ENCODE measurements around the gene RNF135.
A peak's percentile ranks its signal among the peaks of the same experiment; 100 is the strongest.
"Not testable (repeated sequence)": the region's sequence is repeated elsewhere in the genome, so short reads cannot be mapped to it uniquely, and the experiment has no call there.

Gene RNF135

GRCh38 chr17:30970831-30971567 lies at the start of gene RNF135:
RNF135 (plus strand) TSS chr17:30971039; CDS start chr17:30971074, 35 bp downstream.
- peak; percentile 20 to 41 (median 36) for DNase-seq

GRCh38 chr17:30921544-30922196 lies 49.2 kb upstream of the RNF135 start, which contains the start of gene ADAP2:
ADAP2 (plus strand) TSS chr17:30921945; CDS start chr17:30922015, 70 bp downstream.
- DNase-seq: no peak

- DNase-seq: no peak
Observed at GRCh38 chr17:30922235-30923030, 48.4 kb upstream of the RNF135 start.

- DNase-seq: no peak
Observed at GRCh38 chr17:30924341-30924740, 46.5 kb upstream of the RNF135 start.

- no peak for DNase-seq
Observed at GRCh38 chr17:30926516-30926915, 44.3 kb upstream of the RNF135 start.

DNA sequence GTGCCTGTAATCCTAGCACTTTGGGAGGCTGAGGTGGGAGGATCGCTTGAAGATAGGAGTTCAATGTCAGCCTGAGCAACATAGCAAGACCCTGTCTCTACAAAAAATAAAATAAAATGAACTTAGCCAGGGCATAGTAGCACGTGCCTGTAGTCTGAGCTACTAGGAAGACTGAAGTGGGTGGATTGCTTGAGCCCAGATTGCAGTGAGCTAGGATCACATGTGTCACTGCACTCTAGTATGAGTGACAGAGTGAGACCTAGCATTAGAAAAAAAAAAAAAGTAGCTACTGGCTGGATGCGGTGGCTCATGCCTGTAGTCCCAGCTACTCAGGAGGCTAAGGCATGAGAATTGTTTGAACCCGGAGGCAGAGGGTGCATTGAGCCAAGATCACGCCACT lies 43.1 kb upstream of the RNF135 start:
- DNase-seq: no peak

DNA sequence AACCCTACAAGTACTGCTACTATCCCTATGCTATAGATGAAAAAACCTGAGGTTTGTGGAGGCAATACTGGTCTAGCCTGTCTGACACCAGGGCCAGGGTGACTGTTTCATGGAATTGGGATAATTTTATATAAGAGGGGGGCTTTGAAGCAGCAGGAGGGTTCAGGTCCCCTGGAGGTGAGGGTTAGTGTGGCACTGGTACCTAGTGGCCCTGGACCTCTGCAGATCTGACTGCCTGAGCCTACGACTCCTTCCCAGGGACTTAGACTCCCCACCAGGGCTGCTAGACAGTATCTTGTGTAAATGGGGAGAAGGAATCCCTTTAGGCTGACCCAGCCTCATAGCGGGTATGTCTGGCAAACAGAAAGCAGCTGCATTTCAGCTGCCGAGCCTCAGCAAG lies 42.3 kb upstream of the RNF135 start:
- DNase-seq: no peak

DNA sequence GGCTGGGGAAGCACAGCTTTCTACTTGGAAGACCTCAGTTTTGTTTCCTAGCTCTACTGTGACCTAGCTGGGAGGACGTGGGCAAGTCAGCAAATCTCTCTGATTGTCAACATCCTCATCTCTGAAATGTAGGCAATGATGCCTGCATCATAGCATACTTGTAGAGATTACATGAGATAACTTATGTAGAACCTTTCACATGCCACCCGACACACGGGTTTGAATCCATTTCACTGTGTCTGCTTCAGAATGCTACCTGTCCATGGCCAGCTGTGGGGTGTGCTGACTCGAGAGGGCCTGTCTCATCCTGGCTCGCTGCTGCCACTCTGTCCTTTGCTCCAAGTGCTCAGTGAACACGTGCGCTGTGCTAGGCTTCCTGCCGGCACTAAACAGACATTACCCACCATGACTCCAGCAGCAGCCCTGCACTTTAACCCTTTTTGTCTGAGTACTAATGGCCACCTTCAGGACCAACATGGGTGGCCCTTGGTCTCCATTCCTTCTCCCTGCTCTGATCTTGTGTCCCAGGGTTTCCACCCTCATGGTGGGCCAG lies 41.7 kb upstream of the RNF135 start:
- no peak for DNase-seq

DNA sequence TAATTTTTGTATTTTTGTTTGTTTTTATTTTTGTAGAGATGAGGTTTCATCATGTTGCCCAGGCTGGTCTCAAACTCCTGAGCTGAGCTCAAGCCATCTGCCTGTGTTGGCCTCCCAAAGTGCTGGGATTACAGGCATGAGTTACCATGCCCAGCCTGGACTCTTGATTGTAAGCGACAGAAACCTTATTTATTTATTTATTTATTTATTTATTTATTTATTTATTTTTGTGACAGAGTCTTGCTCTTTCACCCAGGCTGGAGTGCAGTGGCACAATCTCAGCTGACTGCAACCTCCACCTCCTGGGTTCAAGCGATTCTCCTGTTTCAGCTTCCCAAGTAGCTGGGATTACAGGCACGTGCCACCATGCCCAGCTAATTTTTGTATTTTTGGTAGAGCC lies 41.0 kb upstream of the RNF135 start:
- DNase-seq: not testable (repeated sequence)

DNA sequence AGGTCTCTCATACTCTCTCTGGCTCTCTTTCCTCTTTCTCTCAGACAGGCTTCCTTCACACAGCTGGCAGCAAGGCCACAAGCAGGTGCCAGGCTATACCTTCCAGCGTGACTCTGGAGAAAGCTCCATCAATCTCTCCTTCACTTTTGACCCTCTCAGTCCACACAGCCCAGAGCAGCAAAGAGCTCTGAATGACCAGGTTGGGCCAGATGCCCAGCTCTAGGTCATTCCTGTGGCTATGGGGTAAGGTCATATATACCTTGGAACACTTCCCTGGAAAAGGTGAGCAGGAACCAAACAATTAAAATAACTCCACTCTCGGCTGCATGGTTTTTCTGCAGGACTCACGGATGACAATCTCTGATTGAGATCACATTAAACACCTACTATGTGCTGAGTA lies 40.3 kb upstream of the RNF135 start:
- no peak for DNase-seq

DNA sequence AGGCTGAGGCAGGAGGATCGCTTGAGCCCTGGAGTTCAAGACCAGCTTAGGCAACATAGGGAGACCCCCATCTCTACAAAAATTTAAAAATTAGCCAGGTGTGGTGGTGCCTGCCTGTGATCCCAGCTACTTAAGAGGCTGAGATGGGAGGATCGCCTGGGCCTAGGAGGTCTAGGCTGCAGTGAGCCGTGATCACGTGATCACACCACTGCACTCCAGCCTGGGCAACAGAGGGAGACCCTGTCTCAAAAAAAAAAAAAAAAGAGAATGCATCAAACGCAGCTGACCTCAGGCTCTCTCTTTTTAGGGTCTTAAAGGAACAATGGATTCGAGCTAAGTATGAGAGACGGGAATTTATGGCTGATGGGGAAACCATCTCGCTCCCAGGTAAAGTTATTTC lies 39.3 kb upstream of the RNF135 start:
- not testable (repeated sequence) for DNase-seq

GRCh38 chr17:30933966-30934365 lies 36.9 kb upstream of the RNF135 start:
- DNase-seq: no peak

- no peak for DNase-seq
Observed at GRCh38 chr17:30939051-30939689, 31.7 kb upstream of the RNF135 start.

- DNase-seq: no peak
Observed at GRCh38 chr17:30942308-30943079, 28.3 kb upstream of the RNF135 start.

DNA sequence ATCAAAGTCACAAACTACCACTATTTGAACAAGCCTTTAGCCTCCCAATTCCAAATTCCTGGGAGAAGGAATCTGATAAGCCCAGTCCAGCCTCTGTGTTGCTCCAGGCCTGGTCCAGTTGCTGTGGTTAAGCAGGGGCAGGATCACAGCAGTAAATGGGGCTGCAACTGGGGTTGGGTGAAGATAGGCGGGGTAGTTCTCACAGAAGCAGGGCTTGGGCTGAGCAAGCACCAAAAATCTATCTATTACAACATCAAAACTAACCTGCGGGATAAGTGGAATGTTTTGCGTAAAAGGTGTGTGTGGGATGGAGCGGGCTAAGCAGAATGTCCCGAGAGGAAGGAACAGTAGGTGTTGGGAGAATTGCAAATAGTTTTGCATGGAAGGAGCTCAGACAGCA lies 23.0 kb upstream of the RNF135 start:
- no peak for DNase-seq

DNA sequence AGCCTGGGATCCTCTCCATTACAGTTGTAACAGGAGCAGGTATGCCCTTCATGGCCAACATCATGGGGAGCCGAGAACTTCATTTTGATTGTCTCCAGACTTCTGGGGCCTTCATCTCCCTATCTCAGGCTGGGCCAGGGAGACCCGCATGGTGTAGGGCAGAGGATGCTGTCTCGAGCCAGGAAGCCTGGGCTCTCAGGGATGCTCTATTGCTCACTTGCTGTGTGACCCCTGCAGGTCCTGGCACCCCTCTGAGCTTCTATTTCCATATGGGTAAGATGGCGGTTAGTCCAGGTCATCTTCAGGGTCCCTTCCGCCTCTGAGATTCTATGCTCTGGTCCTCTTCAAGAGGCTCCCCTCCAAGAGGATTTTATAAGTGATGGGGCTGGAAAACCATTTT lies 20.6 kb upstream of the RNF135 start:
- DNase-seq: no peak

- DNase-seq: no peak
Observed at GRCh38 chr17:30950669-30951399, 20.0 kb upstream of the RNF135 start.

- DNase-seq: no peak
Observed at GRCh38 chr17:30952638-30953393, 18.0 kb upstream of the RNF135 start.

DNA sequence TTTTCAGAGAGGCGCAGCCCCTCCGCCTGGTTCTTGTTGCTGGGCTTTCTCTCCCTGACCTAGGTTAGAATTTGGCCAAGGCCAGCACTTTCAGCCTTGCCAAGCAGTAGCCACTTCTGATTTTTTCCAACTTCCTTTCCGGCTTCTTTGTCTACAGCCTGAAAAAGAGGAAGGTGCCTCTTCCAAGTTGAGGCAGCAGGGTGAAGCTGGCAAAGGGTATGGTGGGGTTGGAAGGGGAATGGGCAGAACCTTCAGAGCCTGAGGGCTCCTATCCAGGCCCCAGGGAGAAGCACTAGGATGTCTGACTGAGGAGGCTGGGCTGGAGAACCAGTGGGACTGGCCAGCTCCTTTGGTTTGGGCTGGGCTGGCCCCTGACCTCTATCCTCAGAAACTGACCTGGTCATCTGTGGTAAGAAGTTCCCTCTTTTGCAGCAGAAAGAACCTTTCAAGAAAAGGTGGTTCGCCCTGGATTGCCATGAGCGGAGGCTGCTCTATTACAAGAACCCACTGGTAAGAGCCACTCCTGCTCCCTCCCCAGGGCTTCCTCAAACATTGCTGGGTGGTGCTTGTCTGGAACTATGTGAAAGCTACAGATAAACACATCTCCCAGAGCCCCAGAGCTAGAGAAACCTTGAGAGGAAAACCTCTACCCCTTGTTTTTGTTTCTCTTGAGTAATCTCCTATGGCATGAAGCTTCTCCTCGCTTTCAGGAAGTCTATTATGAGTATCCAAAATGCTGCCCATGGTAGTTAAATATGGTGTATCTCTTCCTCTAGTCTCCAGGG lies 16.6 kb upstream of the RNF135 start:
- no peak for DNase-seq

Measured in activated CD4-positive, CD25-positive, alpha-beta regulatory T cell (primary cell).